ENCODE results near the gene DHDDS. TPM values are rescaled to one million over a fixed set of nuclear protein-coding genes. Genes with fewer than 3 reads are reported as not detected.

The DHDDS gene
- total RNA-seq, 1 donor from 2014 or later = 87.2 TPM

DNA sequence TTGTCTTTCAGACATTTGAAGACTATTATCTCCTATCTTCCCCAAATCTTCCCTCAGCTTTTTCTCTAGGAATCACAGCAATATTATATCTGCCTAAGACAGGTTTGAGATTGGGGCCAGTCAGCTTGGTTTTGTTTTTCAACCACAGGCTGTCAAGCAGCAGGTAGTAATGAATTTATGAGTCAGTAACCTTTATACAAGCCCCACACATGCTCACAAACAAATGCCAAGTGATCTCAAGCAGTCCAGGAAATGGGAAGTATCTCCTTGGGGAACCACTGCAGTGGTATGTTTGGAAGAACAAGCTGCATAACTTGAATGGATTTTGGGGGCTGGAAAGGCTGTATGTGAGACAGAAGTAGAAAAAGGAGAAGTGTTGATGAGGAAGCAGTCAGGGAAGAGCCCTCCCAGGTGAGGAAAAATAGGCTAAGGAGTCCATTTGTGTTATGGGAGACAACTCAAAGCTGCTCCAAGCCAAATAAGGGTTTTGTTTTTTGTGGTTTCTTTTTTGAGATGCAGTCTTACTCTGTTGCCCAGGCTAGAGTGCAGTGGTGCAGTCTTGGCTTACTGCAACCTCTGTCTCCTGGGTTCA lies 2.1 kb downstream of the DHDDS start:
- peaks cover 18% of the 10 kb centered on the region for H4K20me1 ChIP-seq (ENCODE audit: insufficient read depth, low read length)
- Mint-ChIP-seq H3K4me3 (ENCODE audit: unreplicated experiment) (peak overlapping the region; percentile 97), H3K36me3 (ENCODE audit: low read depth, unreplicated experiment) (peaks cover 6% of the 10 kb centered on the region), H3K27me3 (ENCODE audit: low read depth, unreplicated experiment) (no peaks in the 10 kb centered on the region), H3K9me3 (ENCODE audit: unreplicated experiment) (no peaks in the 10 kb centered on the region), H3K27ac (ENCODE audit: unreplicated experiment) (no peak overlapping the region), H3K4me1 (ENCODE audit: low read depth, unreplicated experiment) (peaks cover 9% of the 10 kb centered on the region)
- H3K4me3 ChIP-seq (ENCODE audit: insufficient read depth, low read depth, low read length) = no peak overlapping the region
- H3K36me3 ChIP-seq (ENCODE audit: insufficient read depth, low read length) = peaks cover 21% of the 10 kb centered on the region
- H2AFZ ChIP-seq (ENCODE audit: low read depth, low read length) = no peak overlapping the region
- H3K79me2 ChIP-seq (ENCODE audit: insufficient read depth, low read length) = peaks cover 24% of the 10 kb centered on the region
- peaks cover 21% of the 10 kb centered on the region for H3K4me1 ChIP-seq (ENCODE audit: insufficient read depth, low read length)
- peak; percentile 10 for DNase-seq (ENCODE audit: low read depth)
- peak overlapping the region; percentile 90 for H3K4me2 ChIP-seq (ENCODE audit: low read length)
- no peaks in the 10 kb centered on the region for H3K27me3 ChIP-seq (ENCODE audit: insufficient read depth, low read length)
- H3K9ac ChIP-seq (ENCODE audit: low read length) = no peak overlapping the region
- TF ChIP-seq EZH2 (IDR thresholded peaks at IDR 0.05; ENCODE audit: insufficient read depth, low read length) = no peak
- TF ChIP-seq, protein P1, sequence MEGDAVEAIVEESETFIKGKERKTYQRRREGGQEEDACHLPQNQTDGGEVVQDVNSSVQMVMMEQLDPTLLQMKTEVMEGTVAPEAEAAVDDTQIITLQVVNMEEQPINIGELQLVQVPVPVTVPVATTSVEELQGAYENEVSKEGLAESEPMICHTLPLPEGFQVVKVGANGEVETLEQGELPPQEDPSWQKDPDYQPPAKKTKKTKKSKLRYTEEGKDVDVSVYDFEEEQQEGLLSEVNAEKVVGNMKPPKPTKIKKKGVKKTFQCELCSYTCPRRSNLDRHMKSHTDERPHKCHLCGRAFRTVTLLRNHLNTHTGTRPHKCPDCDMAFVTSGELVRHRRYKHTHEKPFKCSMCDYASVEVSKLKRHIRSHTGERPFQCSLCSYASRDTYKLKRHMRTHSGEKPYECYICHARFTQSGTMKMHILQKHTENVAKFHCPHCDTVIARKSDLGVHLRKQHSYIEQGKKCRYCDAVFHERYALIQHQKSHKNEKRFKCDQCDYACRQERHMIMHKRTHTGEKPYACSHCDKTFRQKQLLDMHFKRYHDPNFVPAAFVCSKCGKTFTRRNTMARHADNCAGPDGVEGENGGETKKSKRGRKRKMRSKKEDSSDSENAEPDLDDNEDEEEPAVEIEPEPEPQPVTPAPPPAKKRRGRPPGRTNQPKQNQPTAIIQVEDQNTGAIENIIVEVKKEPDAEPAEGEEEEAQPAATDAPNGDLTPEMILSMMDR (IDR thresholded peaks at IDR 0.05; ENCODE audit: insufficient read depth, low read depth, low read length) = no peak
- no peak for FAIRE-seq
- no peak overlapping the region for H3K27ac ChIP-seq (ENCODE audit: low read depth, low read length)
- no peaks in the 10 kb centered on the region for H3K9me3 ChIP-seq (ENCODE audit: insufficient read depth, low read depth, low read length)

- Mint-ChIP-seq H3K27me3 (ENCODE audit: low read depth, unreplicated experiment) (no peaks in the 10 kb centered on the region), H3K27ac (ENCODE audit: unreplicated experiment) (no peak overlapping the region), H3K4me3 (ENCODE audit: unreplicated experiment) (no peak overlapping the region), H3K9me3 (ENCODE audit: unreplicated experiment) (no peaks in the 10 kb centered on the region), H3K36me3 (ENCODE audit: low read depth, unreplicated experiment) (peaks cover 19% of the 10 kb centered on the region), H3K4me1 (ENCODE audit: low read depth, unreplicated experiment) (peaks cover 6% of the 10 kb centered on the region)
- no peak overlapping the region for H3K4me3 ChIP-seq (ENCODE audit: insufficient read depth, low read depth, low read length)
- H3K36me3 ChIP-seq (ENCODE audit: insufficient read depth, low read length) = peaks cover 46% of the 10 kb centered on the region
- TF ChIP-seq EZH2 (IDR thresholded peaks at IDR 0.05; ENCODE audit: insufficient read depth, low read length) = no peak
- TF ChIP-seq, protein P1 (IDR thresholded peaks at IDR 0.05; ENCODE audit: insufficient read depth, low read depth, low read length) = no peak
- FAIRE-seq (no peak), DNase-seq (ENCODE audit: low read depth) (no peak)
- H3K27me3 ChIP-seq (ENCODE audit: insufficient read depth, low read length) = no peaks in the 10 kb centered on the region
- no peak overlapping the region for H2AFZ ChIP-seq (ENCODE audit: low read depth, low read length)
- peaks cover 37% of the 10 kb centered on the region for H4K20me1 ChIP-seq (ENCODE audit: insufficient read depth, low read length)
- H3K27ac ChIP-seq (ENCODE audit: low read depth, low read length) = no peak overlapping the region
- H3K4me1 ChIP-seq (ENCODE audit: insufficient read depth, low read length) = peaks cover 13% of the 10 kb centered on the region
- H3K9me3 ChIP-seq (ENCODE audit: insufficient read depth, low read depth, low read length) = no peaks in the 10 kb centered on the region
- peaks cover 20% of the 10 kb centered on the region for H3K79me2 ChIP-seq (ENCODE audit: insufficient read depth, low read length)
- no peak overlapping the region for H3K9ac ChIP-seq (ENCODE audit: low read length)
- H3K4me2 ChIP-seq (ENCODE audit: low read length) = no peak overlapping the region
Measured at GRCh38 chr1:26438041-26438440, 5.9 kb downstream of the DHDDS start.

DNA sequence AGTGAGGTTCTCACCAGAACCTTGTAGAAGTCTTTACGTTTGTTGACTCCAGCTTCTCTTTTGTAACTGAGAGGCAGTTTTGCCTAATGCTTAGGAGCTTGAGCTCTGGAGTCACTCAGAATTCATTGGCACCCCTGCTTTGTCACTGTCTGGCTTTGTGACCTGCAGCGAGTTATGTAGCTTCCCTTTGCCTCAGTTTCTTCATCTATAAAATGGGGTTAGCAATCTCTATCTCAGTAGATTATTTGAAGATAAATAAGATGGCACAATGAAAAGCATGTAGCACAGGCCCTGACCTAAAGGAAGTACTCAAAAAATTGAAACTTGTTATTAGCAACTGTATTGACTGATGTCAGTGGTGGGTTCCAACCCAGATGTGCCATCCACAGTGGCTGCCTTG lies 8.1 kb downstream of the DHDDS start:
- H4K20me1 ChIP-seq (ENCODE audit: insufficient read depth, low read length) = peaks cover 32% of the 10 kb centered on the region
- Mint-ChIP-seq H3K4me3 (ENCODE audit: unreplicated experiment) (no peak overlapping the region), H3K4me1 (ENCODE audit: low read depth, unreplicated experiment) (no peaks in the 10 kb centered on the region), H3K27ac (ENCODE audit: unreplicated experiment) (no peak overlapping the region), H3K9me3 (ENCODE audit: unreplicated experiment) (no peaks in the 10 kb centered on the region), H3K36me3 (ENCODE audit: low read depth, unreplicated experiment) (peaks cover 21% of the 10 kb centered on the region), H3K27me3 (ENCODE audit: low read depth, unreplicated experiment) (no peaks in the 10 kb centered on the region)
- no peak overlapping the region for H3K9ac ChIP-seq (ENCODE audit: low read length)
- DNase-seq (ENCODE audit: low read depth) = no peak
- no peak for TF ChIP-seq EZH2 (IDR thresholded peaks at IDR 0.05; ENCODE audit: insufficient read depth, low read length)
- TF ChIP-seq, protein P1 (IDR thresholded peaks at IDR 0.05; ENCODE audit: insufficient read depth, low read depth, low read length) = no peak
- no peak overlapping the region for H2AFZ ChIP-seq (ENCODE audit: low read depth, low read length)
- no peak for FAIRE-seq
- no peaks in the 10 kb centered on the region for H3K4me1 ChIP-seq (ENCODE audit: insufficient read depth, low read length)
- H3K9me3 ChIP-seq (ENCODE audit: insufficient read depth, low read depth, low read length) = no peaks in the 10 kb centered on the region
- no peak overlapping the region for H3K4me3 ChIP-seq (ENCODE audit: insufficient read depth, low read depth, low read length)
- H3K36me3 ChIP-seq (ENCODE audit: insufficient read depth, low read length) = peaks cover 66% of the 10 kb centered on the region
- no peak overlapping the region for H3K4me2 ChIP-seq (ENCODE audit: low read length)
- H3K27ac ChIP-seq (ENCODE audit: low read depth, low read length) = no peak overlapping the region
- peaks cover 5% of the 10 kb centered on the region for H3K79me2 ChIP-seq (ENCODE audit: insufficient read depth, low read length)
- H3K27me3 ChIP-seq (ENCODE audit: insufficient read depth, low read length) = no peaks in the 10 kb centered on the region

All from astrocyte (in vitro differentiated cells and primary cell).